Fibroblast of pulmonary artery (primary cell): ENCODE data around the gene HS3ST3B1.

ENCODE experiments used
- DNase-seq: peaks from one replicate; pipeline ENCODE4 v3.0.0-alpha.2; 2010; ENCODE audit warnings: low read depth
- H3K4me3 ChIP-seq: replicated peaks from 2 replicates; pipeline ENCODE4 v1.5.1; 2011; ENCODE audit warnings: low read depth, mild to moderate bottlenecking, control low read depth, low read length, moderate library complexity
- CTCF ChIP-seq: IDR thresholded peaks from 2 replicates; pipeline ENCODE4 v1.5.1; 2011; ENCODE audit warnings: mild to moderate bottlenecking, control low read depth, low read length, inconsistent platforms; ENCODE audit errors: missing control alignments

HS3ST3B1 gene

DNA sequence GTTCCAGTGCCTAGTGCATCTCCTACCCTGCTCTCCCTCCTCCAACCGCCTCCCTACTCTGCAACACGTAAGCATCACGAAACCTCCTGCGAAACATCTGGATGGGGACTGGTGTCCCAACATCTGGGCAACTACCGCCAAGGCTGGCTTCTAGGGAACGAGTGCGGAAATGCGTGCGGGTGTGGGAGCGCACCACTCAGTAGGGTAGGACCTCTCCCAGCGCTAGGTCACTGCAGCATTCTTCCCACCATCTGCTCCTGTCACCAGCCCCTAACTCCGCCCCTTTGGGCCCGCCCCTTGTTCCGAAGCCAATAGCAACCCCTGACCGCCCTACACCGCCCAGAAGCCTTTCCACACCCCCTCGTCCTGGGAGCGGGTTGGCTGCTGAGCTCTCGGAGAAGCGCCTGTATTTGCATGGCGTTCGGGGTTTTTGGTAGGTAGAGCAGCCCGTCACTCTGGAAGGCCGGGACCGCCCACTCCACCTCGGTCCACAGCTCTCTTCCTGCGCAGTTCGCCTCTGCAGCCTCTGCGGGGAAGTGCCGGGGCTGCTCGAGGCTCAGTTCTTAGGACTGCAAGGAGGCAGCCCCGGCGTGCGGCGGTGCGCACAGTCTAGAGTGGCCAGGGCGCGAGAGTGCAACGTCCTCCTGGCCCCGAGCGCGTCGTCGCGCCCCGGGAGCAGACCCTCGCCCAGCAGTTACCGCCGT lies at the start of gene HS3ST3B1:
Gene HS3ST3B1, plus strand, starts transcription at position 507 of the 704 bp plus-strand sequence. CDS start 438 bp downstream, outside the sequence.
- peak; percentile 99 for DNase-seq
- peak within 1 kb of the TSS; percentile 85 for H3K4me3 ChIP-seq
- TF ChIP-seq CTCF: no peak

- DNase-seq: no peak
- no peak for TF ChIP-seq CTCF
- H3K4me3 ChIP-seq: no peak overlapping the region
Observed at GRCh38 chr17:14261406-14261805, 39.5 kb upstream of the HS3ST3B1 start.

DNA sequence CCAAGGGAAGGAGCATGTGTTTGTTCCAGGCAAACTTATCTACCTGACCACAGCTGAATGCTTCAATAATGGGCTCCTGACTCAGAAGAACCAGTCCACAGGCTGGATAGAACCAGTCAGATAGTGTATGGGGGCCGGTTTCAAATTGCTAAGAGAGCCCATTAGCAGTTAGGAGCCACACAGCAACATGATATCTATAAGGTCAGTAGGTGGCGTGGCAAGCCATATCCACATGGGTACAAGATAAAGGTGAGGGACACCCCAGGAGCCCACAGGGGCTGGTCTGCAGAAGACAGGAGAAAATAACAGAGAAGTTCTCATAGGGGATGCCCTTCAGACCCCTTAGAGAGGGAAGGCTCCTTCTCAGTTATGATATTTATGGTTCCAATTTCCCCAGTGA lies 32.6 kb upstream of the HS3ST3B1 start:
- DNase-seq: peak; percentile 1
- no peak overlapping the region for H3K4me3 ChIP-seq
- no peak for TF ChIP-seq CTCF

DNA sequence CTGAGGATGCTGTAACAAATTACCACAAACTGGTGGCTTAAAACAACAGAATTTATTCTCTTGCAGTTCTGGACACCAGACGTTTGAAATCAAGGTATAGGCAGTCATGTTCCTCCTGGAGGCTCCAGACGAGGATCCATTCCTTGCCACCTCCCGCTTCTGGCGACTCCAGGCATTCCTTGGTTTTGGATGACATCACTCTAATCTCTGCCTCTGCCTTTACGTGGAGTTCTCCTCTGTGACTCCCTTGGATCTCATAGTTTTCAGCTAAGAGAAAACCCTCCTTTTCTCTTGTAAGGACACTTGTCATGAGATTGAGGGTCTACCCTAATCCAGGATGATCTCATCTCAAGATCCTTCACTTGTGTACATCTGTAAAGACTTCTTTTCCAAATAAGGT lies 31.4 kb upstream of the HS3ST3B1 start:
- no peak overlapping the region for H3K4me3 ChIP-seq
- DNase-seq: no peak
- no peak for TF ChIP-seq CTCF

DNA sequence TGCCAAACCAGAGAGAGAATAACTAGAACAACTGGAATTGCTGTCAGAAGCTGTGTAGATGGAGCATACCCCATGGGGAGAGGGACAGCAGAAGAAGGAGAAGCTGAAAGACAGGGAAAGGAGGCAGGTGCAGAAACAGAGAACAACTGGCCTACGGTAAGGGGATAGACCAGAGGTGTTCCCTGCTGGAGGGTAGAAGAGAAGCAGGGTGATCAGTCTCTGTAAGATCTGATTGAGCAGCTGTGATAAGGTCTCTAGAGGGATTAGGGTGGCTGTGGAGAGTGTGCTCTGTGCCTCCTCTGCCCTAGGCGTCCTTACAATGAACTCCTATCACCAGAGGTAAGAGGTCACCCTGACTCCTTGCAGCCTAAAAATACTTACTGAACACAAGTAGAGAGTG lies 30.4 kb upstream of the HS3ST3B1 start:
- DNase-seq: no peak
- H3K4me3 ChIP-seq: no peak overlapping the region
- TF ChIP-seq CTCF: no peak

- no peak overlapping the region for H3K4me3 ChIP-seq
- no peak for DNase-seq
- no peak for TF ChIP-seq CTCF
Observed at GRCh38 chr17:14276535-14277250, 24.2 kb upstream of the HS3ST3B1 start.
